HG03378 (cell line): ENCODE measurements around the gene PRND.
"Not testable (repeated sequence)": the region's sequence is repeated elsewhere in the genome, so short reads cannot be mapped to it uniquely, and the experiment has no call there.

Experiments
- ATAC-seq: cut with Tn5 transposase; IDR thresholded peaks from one replicate; pipeline ENCODE4 v1.9.1; 2021; ENCODE audit warnings: mild to moderate bottlenecking, moderate library complexity; ENCODE audit not compliant: unreplicated experiment

PRND gene, protein sequence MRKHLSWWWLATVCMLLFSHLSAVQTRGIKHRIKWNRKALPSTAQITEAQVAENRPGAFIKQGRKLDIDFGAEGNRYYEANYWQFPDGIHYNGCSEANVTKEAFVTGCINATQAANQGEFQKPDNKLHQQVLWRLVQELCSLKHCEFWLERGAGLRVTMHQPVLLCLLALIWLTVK

DNA sequence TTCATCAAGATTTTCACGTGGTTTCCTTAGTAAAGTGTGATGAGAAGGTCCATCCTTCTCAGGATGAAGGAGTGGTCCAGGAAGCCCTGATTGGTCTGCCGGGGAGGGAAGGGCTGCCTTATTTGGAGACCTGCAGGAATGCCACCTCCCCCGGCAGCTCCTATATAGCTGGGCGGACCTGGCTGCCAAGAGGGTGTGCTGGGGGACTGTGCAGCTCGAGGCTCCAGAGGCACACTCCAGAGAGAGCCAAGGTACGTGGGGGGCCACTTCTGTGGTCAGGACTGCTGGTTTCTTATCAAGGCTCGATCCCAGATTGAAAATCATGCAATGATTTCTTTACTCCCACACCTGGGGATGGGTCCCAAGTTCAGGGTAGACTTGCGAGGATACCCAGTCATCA, at the start of gene PRND:
TSS of gene PRND (plus strand) at position 191 of the 400 bp plus-strand sequence. CDS start 2,643 bp downstream, outside the sequence.
- ATAC-seq: no peak

DNA sequence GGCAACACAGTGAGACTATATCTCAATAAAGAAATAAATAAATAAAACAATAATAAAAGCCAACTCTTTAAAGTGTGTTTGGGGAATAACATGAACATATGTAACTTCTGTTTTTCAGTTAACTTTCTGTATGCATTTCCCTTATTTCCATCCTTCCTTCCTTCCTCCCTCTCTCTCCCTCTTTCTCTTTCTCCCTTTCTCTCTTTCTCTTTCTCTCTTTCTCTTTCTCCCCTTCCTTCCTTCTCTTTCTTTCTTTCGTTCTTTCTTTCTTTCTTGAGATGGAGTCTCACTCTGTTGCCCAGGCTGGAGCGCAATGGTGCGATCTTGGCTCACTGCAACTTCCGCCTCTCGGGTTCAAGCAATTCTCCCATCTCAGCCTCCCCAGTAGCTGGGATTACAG, 48.8 kb upstream of the PRND start:
- no peak for ATAC-seq

DNA sequence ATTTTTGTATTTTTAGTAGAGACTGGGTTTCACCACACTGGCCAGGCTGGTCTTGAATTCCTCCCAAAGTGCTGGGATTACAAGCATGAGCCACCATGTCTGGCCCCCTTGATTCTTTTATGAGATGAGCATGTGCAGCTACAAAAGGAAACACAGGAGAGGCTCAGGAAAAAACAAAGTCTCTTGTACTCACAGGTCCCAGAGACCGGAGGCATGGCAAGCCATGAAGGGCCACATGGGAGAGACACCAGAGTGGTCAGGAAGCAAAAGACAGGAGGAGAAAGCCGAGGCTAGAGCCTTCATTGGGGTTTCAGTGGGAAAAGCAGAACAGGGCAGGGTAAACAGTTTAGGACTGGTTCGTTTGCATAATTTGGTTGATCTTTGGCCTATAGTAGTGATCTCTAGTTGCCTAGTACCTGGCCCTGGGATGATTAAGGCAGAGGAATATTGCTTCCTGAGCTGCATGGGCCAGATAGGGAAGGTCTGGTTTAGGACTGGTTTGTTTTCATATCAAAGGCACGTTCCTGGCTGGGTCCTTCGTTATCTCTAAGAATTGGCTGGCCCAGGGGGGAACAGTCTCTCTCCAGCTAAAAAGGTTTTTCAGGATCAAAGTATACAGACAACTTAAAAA, 48.2 kb upstream of the PRND start:
- ATAC-seq: no peak

DNA sequence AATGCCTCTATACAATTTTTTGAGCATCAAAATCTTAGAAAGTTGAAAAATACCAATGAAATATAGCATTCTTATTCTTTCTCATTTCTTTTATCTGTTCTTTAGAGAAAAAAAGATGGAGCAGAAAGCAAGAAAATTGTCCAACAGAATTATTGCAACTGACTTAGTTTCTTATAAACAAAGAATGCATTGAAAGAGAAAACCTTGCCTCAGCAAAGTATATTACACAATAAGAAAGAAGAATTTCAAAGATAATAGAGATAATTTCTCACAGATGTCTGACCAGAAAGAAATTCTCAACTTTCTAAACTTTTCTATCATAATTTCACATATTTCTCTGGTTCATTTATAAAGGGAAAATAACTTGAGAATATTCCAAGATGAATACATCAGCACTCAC, 47.0 kb upstream of the PRND start:
- ATAC-seq: no peak

DNA sequence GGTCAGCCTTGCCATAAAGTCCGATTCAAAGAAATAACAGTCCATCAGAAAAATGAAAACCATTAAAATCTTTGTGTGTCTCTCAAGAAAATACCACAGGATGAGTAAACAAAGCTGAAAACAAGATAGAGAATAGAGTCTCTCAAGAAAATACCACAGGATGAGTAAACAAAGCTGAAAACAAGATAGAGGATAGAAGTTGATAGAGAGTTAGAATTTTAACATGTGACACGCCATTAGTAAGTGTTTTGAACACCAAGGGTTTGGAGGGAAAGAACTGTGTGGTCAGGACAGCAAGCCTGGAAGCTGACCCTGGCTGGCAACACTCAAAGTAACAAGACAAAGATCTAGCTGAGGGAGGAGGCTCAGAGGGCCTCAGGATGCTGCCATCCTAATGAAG, 43.9 kb upstream of the PRND start:
- ATAC-seq: no peak

DNA sequence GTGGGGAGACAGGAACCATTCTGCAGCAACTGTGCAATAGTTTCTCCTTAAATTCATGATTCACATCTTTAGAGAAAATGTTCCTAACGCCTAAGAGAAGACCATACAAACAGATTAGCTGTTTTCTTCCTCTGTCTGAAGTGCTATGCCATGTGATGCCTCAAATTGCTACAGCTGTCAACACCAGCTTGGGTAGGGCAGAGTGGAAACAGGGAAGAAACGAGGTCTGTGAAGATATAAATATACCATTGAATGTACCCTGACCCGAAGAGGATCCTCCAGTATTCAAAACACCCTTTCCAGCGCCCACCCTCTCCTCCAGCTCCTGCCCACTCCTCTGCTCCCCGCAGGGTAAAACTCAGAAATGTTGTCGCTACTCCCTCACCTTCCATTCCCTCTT, 40.3 kb upstream of the PRND start:
- ATAC-seq: no peak

DNA sequence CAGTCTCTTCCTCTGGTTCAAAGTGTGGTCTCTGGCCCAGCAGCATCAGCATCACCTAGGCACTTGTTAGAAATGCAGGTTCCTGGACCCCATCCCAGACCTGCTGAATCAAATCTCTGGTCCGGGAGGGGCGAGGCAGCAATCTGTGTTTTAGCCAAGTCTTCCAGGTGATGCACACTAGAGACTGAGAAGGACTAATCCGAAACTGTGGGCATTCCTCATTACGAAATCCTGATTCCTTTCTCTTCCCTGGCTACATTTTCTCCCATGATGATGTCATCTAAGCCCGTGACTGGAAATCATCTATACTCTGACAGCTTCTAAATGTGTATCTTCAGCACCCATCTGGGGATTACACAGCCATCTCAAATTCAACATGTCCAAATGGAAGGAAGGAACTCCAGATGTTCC, 39.7 kb upstream of the PRND start:
- no peak for ATAC-seq

DNA sequence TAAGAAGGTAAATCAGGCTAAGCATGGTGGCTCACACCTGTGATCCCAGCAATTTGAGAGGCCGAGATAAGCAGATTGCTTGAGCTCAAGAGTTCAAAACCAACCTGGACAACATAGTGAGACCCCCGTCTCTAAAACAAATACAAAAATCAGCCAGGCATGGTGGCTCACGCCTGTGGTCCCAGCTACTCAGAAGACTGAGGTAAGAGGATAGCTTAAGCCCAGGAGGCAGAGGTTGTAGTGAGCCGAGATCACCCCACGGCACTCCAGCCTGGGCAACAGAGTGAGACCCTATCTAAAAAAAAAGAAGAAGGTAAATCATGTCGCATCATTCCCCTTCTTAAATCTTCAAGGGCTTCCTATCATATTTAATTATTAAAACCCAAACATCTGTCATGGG, 39.0 kb upstream of the PRND start:
- no peak for ATAC-seq

DNA sequence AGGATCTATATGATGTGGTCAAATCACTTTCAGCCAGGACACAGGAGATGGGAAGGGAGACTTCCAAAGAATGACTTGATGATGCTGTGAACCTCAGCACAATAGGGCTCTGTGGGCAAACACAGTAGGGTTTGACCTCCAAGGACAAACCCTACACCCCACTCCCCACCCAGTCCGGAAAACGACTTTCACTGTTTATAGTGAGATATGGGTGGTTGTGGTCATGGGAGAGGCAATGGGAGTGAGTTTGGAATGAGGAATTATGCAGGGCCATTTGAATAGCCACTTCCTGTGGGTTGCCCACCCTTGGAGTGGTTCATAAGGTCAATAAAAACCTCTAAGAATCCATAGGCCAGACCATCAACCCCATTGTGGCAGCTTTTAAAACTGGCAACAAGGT, 38.4 kb upstream of the PRND start:
- ATAC-seq: no peak

DNA sequence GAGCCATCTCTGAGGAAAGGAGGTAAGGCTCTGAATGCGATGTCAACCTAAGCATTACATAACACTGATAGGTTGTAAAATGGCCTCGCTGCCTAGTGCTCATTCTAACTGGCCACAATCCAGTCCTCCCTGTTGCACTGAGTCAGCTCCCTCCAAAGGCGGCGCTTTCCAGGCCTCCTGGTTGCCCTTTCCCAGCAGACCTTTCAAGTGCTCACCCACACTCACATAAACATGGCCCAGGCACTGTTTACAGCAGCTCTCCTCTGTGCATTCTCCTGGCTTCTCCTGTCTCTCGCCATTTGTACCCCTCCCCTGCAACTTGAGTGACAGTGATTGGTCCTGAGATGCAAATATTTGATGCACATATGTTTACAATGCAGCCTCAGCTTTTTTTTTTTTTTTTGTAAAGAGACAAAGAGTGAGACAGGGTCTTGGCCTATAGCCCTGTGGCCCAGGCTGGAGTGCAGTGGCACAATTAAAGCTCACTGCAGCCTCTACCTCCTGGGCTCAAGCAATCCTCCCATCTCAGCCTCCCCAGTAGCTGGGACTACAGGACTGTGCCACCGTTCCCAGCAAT, 36.8 kb upstream of the PRND start:
- ATAC-seq: no peak

DNA sequence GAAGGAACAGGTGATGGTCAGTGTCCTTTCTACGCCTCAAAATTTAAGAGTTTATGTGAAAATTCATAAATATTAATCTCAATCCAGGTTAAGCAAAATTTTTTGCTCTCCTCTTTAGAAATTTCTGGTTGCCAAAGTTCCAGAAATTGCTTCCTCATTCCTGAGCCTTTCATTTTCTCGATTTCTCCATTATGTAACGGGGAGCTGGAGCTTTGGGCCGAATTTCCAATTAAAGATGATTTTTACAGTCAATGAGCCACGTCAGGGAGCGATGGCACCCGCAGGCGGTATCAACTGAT, 35.8 kb upstream of the PRND start:
- ATAC-seq: no peak

DNA sequence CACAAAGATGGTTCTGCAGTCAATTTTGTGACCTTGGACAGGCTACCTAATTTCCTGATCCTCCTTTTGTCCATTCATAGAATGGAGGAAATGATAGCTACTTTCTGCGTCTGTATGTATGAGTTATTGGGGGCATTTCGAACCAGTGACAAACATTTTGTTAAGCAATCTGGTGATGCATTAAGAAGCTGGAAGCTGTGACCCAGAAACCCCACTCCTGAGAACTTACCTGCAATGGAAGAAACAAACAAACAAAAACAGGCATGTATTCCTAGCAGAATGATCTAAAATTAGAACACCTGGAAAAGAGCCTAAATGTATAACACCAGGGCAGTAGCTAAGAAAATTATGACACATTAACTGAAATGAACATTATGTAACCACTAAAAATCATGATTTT, 33.4 kb upstream of the PRND start:
- no peak for ATAC-seq

DNA sequence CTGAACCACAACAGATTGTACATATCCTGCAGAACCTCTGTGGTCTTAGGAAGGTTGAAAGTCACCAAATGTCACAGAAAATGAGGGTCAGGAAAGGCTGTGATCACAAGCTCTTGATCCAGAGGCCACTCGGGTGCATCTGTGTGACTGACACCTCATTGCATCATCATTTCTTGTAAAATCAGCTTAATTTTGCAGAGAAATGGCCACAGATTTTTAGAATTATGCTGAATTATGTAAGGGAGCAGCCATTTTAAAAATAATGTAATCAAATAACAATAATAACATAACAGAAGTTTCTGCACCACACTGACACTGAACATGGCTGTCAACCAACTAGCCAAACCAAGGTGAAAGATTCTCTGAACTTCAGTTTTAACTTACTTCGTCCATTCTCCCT, 32.5 kb upstream of the PRND start:
- ATAC-seq: no peak

DNA sequence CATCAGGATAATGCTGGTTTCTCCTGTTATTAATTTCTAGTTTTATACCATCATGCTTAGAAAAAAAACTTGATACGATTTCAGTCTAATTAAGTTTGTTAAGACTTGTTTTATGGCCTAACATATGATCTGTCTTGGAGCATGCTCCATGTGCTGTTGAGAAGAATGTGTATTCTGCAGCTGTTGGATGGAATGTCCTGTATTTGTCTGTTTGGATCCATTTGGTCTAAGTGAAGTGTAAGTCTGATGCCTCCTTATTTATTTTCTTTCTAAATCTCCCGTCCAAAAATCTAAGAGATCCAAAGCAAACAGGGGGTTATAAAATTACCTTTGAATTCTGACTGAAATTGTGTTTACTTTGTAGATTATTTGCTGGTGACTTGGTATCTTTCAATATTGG, 30.0 kb upstream of the PRND start:
- no peak for ATAC-seq

DNA sequence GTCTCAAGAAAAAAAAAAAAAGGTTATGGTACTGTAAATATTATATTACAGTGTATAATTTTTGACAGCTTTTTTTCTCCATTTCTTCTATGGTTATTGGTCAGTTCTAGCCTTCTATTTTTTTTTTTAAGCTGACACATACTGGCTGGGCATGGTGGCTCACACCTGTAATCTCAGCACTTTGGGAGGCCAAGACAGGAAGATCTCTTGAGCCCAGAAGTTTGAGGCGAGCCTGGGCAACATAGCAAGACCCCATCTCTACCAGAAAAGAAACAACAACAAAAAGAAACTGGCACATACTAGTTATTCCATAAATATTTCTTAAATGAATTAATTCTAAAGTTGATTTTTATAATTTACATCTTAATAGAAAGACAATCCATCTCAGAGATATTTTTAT, 27.6 kb upstream of the PRND start:
- no peak for ATAC-seq

DNA sequence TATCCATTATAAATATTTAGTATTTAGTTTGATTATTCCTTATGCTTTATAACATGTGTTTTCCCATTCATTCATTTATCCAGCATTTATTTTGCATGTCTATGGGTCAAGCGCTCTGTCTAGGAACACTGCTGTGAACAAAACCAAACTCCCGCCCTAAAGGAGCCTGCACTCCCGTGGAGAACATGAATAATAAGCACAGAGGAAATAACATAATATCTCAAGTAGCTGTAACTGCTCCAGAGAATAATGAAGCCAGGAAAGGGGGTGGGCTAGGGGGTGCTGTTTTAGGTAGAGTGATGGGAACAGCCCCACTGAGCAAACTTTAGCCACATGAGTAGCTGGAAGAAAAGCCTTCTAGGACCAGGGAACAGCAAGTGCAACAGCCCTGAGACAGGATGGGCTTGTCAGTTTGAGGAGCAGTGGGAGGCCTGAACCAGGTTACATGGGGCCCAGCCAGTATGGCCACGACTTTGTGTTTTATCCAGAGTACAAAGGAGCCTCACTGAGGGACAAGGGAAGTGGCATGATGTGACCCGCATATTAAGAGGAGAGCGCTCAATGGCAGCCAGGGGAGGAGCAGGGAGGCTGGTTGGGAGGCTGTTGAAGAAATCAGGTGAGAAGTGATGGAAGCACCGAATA, 24.4 kb upstream of the PRND start:
- ATAC-seq: no peak

DNA sequence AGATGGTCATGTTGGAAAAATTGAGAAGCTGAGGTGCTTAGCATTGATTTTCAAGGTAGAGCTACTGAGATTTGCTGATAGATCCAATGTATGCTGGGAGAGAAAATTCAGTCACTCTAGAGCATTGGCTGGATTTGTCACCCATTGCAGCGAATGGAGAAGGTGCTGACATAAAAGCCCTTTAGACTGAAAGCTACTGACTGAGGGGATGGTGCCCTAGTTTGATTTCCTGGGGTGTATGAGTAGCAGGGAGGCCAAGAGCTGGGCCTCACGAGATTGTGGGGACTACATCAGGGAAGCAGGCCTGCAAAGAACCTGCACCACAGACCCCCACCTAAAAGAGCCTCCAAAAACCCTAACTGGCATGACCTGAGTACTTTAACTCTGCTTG, 23.9 kb upstream of the PRND start:
- no peak for ATAC-seq

DNA sequence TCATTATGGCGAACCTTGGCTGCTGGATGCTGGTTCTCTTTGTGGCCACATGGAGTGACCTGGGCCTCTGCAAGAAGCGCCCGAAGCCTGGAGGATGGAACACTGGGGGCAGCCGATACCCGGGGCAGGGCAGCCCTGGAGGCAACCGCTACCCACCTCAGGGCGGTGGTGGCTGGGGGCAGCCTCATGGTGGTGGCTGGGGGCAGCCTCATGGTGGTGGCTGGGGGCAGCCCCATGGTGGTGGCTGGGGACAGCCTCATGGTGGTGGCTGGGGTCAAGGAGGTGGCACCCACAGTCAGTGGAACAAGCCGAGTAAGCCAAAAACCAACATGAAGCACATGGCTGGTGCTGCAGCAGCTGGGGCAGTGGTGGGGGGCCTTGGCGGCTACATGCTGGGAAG, 22.5 kb upstream of the PRND start:
- no peak for ATAC-seq

DNA sequence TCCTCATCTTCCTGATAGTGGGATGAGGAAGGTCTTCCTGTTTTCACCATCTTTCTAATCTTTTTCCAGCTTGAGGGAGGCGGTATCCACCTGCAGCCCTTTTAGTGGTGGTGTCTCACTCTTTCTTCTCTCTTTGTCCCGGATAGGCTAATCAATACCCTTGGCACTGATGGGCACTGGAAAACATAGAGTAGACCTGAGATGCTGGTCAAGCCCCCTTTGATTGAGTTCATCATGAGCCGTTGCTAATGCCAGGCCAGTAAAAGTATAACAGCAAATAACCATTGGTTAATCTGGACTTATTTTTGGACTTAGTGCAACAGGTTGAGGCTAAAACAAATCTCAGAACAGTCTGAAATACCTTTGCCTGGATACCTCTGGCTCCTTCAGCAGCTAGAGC, 21.8 kb upstream of the PRND start:
- no peak for ATAC-seq

DNA sequence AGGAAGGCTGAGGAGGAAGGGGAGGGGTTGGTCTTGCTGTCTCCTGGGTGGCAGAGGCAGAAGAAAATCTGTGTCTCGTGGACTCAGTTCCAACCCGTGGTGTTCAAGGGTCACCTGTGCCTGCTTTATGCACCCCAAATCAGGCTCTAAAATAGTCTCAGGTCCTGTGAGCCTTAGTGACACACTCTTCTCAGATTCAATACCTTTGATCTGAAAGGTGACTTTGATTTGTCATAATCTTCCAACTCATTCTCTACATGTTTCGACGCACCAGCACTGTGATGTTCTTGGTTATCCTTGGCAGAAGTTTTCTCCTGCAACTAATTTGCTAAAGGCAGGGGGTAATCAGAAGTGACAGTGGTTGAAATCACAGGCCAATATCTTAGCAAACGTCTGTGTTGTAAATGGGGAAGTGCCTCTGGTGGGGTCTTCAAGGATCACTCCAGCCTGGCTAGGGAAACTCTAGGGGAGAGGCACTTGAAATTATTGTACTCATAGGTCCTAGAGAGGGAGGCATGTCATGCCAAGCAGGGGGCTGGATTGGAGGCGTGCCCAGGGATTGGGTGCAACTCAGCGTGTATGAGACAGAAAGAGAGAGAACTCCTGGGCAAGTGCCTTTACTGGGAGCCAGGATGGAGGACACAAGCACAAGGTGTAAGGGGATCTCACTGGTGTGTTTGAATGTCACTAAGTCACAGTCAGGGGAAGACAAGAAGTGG, 19.0 kb upstream of the PRND start:
- ATAC-seq: no peak

DNA sequence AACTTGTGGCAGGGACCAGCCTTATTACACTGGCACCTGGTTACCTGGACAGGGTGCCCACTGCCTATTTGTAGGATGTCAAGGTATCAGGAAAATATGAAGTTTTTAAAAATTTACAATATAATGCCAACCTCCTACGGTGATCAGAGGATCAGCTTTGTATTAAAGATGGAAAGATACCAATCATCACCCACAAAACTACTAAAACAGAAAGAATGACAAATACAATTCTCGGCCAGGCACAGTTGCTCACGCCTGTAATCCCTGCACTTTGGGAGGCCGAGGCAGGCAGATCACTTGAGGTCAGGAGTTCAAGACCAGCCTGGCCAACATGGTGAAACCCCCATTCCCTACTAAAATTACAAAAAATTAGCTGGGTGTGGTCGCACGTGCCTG, 18.4 kb upstream of the PRND start:
- ATAC-seq: no peak

DNA sequence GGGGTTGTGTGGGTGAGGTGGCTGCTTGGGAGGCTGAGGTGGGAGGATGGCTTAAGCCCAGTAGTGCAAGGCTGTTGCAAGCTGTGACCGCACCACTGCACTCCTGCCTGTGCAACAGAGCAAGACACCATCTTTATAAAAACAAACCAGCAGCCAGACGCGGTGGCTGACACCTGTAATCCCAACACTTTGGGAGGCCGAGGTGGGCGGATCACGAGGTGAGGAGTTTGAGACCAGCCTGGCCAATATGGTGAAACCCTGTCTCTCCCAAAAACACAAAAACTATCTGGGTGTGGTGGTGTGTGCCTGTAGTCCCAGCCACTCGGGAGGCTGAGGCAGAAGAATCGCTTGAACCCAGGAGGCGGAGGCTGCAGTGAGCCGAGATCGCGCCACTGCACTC, 14.8 kb upstream of the PRND start:
- ATAC-seq: not testable (repeated sequence)
